GM19395 (cell line): ENCODE results near the gene JAKMIP2.
A peak's percentile ranks its signal among the peaks of the same experiment; 100 is the strongest.

Experiments
- ATAC-seq: cut with Tn5 transposase; IDR thresholded peaks from one replicate; pipeline ENCODE4 v1.9.1; 2021; ENCODE audit warnings: mild to moderate bottlenecking, moderate library complexity; ENCODE audit not compliant: unreplicated experiment

The JAKMIP2 gene

GRCh38 chr5:147704544-147704943 is 78.0 kb downstream of the JAKMIP2 start:
- peak; percentile 62 for ATAC-seq

- no peak for ATAC-seq
These were observed 81.1 kb downstream of the JAKMIP2 start for GRCh38 chr5:147701468-147701867.

- no peak for ATAC-seq
These were observed 82.9 kb downstream of the JAKMIP2 start for GRCh38 chr5:147699496-147700088.

- no peak for ATAC-seq
These were observed 85.1 kb downstream of the JAKMIP2 start for GRCh38 chr5:147697380-147697779.

GRCh38 chr5:147694772-147695171 is 87.8 kb downstream of the JAKMIP2 start:
- no peak for ATAC-seq

GRCh38 chr5:147693233-147693632 is 89.3 kb downstream of the JAKMIP2 start:
- no peak for ATAC-seq

- ATAC-seq = no peak
These were observed 91.4 kb downstream of the JAKMIP2 start for GRCh38 chr5:147691130-147691529.

- ATAC-seq = no peak
These were observed 91.9 kb downstream of the JAKMIP2 start for GRCh38 chr5:147690595-147690994.

- ATAC-seq = no peak
These were observed 93.1 kb downstream of the JAKMIP2 start for GRCh38 chr5:147689426-147689825.

- ATAC-seq = no peak
These were observed 93.7 kb downstream of the JAKMIP2 start for GRCh38 chr5:147688656-147689356.

- no peak for ATAC-seq
These were observed 95.4 kb downstream of the JAKMIP2 start for GRCh38 chr5:147687118-147687517.

- ATAC-seq = no peak
These were observed 96.1 kb downstream of the JAKMIP2 start for GRCh38 chr5:147686421-147686820.

- ATAC-seq = no peak
These were observed 96.5 kb downstream of the JAKMIP2 start for GRCh38 chr5:147685993-147686392.

- no peak for ATAC-seq
These were observed 107.4 kb downstream of the JAKMIP2 start for GRCh38 chr5:147675168-147675567.

GRCh38 chr5:147674411-147674810 is 108.1 kb downstream of the JAKMIP2 start:
- ATAC-seq = no peak

- ATAC-seq = no peak
These were observed 108.7 kb downstream of the JAKMIP2 start for GRCh38 chr5:147673791-147674190.

- no peak for ATAC-seq
These were observed 109.3 kb downstream of the JAKMIP2 start for GRCh38 chr5:147673266-147673665.

GRCh38 chr5:147671365-147671764 is 111.2 kb downstream of the JAKMIP2 start:
- ATAC-seq = no peak

- ATAC-seq = no peak
These were observed 111.7 kb downstream of the JAKMIP2 start for GRCh38 chr5:147670815-147671214.

GRCh38 chr5:147669169-147669869 is 113.2 kb downstream of the JAKMIP2 start:
- no peak for ATAC-seq

GRCh38 chr5:147668385-147668784 is 114.1 kb downstream of the JAKMIP2 start:
- ATAC-seq = no peak

GRCh38 chr5:147667363-147667762 is 115.2 kb downstream of the JAKMIP2 start:
- ATAC-seq = no peak
